Measurements from ENCODE around the gene AGO1. TPM values are rescaled to one million over a fixed set of nuclear protein-coding genes. Genes with fewer than 3 reads are reported as not detected.

Gene AGO1
- total and polyA plus RNA-seq, 10 of the 15 experiments (the other 5 are each of a cell fraction or from before 2014, with no cell fraction given), result 1.8 to 24.0 (median 8.1) TPM

GRCh38 chr1:35863136-35863535 lies 19.9 kb upstream of the AGO1 start:
- H3K27me3 ChIP-seq (replicated peaks in 1 of 2; ENCODE audit: control insufficient read depth in 2 of 2, insufficient read depth in 2 of 2, low read length in 1 of 2), result no peaks in the 10 kb centered on the region
- no peak for DNase-seq (ENCODE audit: low read depth, low spot score)
- BruUV-seq (replicated peaks), result no TSS peak
- WGBS (ENCODE audit: insufficient coverage, insufficient replicate concordance, low lambda C conversion rate, missing lambda C conversion rate), result 38% methylated on average over 1 of the region's 1 CpG
- H3K4me1 ChIP-seq (ENCODE audit: control insufficient read depth, insufficient read depth, low read length), result no peaks in the 10 kb centered on the region
- CTCF ChIA-PET, result interaction anchor here (0.8 to 1.1 kb wide), 2 partner anchors 20 to 272 kb away, joined by 3 read pairs; partner anchors contain the start of gene AGO1
- no peak overlapping the region for H3K27ac ChIP-seq (ENCODE audit: control insufficient read depth, insufficient read depth)
- H3K9ac ChIP-seq (ENCODE audit: control insufficient read depth, insufficient read depth, low read length), result no peak overlapping the region
- FAIRE-seq, result no peak
- SMC1A ChIA-PET (ENCODE audit: uncharacterized antibody, unreplicated experiment), result interaction anchor here (0.6 to 1.2 kb wide), 2 partner anchors 43 to 247 kb away, joined by 4 read pairs; no protein-coding TSS in a partner anchor
- no peaks in the 10 kb centered on the region for H3K36me3 ChIP-seq (ENCODE audit: control insufficient read depth in 2 of 2, insufficient read depth in 2 of 2, low read length in 1 of 2)
- no peak overlapping the region for H3K4me2 ChIP-seq (ENCODE audit: control insufficient read depth, insufficient read depth)
- H3K79me2 ChIP-seq (ENCODE audit: control insufficient read depth, insufficient read depth, low read length), result no peaks in the 10 kb centered on the region
- H4K20me1 ChIP-seq (ENCODE audit: control insufficient read depth, insufficient read depth), result no peaks in the 10 kb centered on the region
- no peak for ATAC-seq
- RAD21 ChIA-PET (ENCODE audit: unreplicated experiment), result no interaction called here
- H3K4me3 ChIP-seq, result no peak overlapping the region
- POLR2A ChIA-PET, result no interaction called here
- no peaks in the 10 kb centered on the region for H3K9me3 ChIP-seq (replicated peaks; ENCODE audit: control insufficient read depth, insufficient read depth, low read length)
- H2AFZ ChIP-seq (ENCODE audit: control insufficient read depth, low read depth, low read length), result no peak overlapping the region
- TF ChIP-seq BMI1 (IDR thresholded peaks at IDR 0.05; ENCODE audit: borderline replicate concordance) (no peak), PBX3 (IDR thresholded peaks at IDR 0.05; ENCODE audit: insufficient replicate concordance, low read depth, low read length) (no peak), HCFC1 (IDR thresholded peaks at IDR 0.05; ENCODE audit: low read length) (no peak), YBX1 (IDR thresholded peaks at IDR 0.05) (no peak), IRF5 (IDR thresholded peaks at IDR 0.05; ENCODE audit: borderline replicate concordance) (no peak), ATF3 (IDR thresholded peaks at IDR 0.05; ENCODE audit: borderline replicate concordance, extremely low read depth, low read depth, low read length) (no peak), EGR1 (IDR thresholded peaks at IDR 0.05; ENCODE audit: borderline replicate concordance in 1 of 2, low read depth in 2 of 2, low read length in 2 of 2) (no peak), SIN3A (IDR thresholded peaks at IDR 0.05; ENCODE audit: low read depth, low read length) (no peak), POLR2A (IDR thresholded peaks at IDR 0.05; ENCODE audit: low read depth, low read length) (no peak), MTA3 (IDR thresholded peaks at IDR 0.05; ENCODE audit: borderline replicate concordance, low read length) (no peak), ASH2L (IDR thresholded peaks at IDR 0.05; ENCODE audit: borderline replicate concordance, low read depth) (no peak)
- intact Hi-C loops (cut with micrococcal nuclease; ENCODE audit: unreplicated experiment), result no loop called here
- in situ Hi-C loops (cut with MboI), result no loop called here
